Kidney epithelial cell (primary cell): ENCODE data around the gene CNNM4. TPM values are rescaled to one million over a fixed set of nuclear protein-coding genes. Genes with fewer than 3 reads are reported as not detected.

Experiments used
- DNase-seq: peaks from one replicate; pipeline ENCODE4 v3.0.0-alpha.2; 2010; ENCODE audit warnings: low read depth
- H3K27me3 ChIP-seq: 2 replicates; pipeline ENCODE4 v1.6.0; 2011; ENCODE audit warnings: low read length; ENCODE audit not compliant: control insufficient read depth, insufficient read depth
- H3K36me3 ChIP-seq: 2 replicates; pipeline ENCODE4 v1.5.1; 2011; ENCODE audit warnings: low read length; ENCODE audit not compliant: control insufficient read depth, insufficient read depth
- H3K4me3 ChIP-seq: 2 replicates; pipeline ENCODE4 v1.5.1; 2011; ENCODE audit warnings: low read depth, mild to moderate bottlenecking, control low read depth, low read length
- total RNA-seq: library from RNA; depleted of rRNA; stranded (reverse); fragments of >200 nt; gene quantifications from 2 replicates; pipeline ENCODE4 v1.2.3, GENCODE V29; 2015
- TF ChIP-seq, protein P1 (sequence below): IDR thresholded peaks from 2 replicates; pipeline ENCODE4 v1.5.1; 2011; ENCODE audit warnings: mild to moderate bottlenecking, moderate library complexity, low read length, control low read depth, inconsistent platforms; ENCODE audit not compliant: insufficient read depth, poor library complexity, severe bottlenecking

CNNM4 gene
- total RNA-seq, 1 donor from 2014 or later, result 8.2 TPM

- TF ChIP-seq, protein P1, sequence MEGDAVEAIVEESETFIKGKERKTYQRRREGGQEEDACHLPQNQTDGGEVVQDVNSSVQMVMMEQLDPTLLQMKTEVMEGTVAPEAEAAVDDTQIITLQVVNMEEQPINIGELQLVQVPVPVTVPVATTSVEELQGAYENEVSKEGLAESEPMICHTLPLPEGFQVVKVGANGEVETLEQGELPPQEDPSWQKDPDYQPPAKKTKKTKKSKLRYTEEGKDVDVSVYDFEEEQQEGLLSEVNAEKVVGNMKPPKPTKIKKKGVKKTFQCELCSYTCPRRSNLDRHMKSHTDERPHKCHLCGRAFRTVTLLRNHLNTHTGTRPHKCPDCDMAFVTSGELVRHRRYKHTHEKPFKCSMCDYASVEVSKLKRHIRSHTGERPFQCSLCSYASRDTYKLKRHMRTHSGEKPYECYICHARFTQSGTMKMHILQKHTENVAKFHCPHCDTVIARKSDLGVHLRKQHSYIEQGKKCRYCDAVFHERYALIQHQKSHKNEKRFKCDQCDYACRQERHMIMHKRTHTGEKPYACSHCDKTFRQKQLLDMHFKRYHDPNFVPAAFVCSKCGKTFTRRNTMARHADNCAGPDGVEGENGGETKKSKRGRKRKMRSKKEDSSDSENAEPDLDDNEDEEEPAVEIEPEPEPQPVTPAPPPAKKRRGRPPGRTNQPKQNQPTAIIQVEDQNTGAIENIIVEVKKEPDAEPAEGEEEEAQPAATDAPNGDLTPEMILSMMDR, result no peak
- Histone ChIP-seq H3K27me3 (no peaks in the 10 kb centered on the region), H3K4me3 (no peak overlapping the region), H3K36me3 (peaks cover 3% of the 10 kb centered on the region)
- DNase-seq, result no peak
These were observed 67.7 kb downstream of the CNNM4 start for GRCh38 chr2:96828436-96828835.

DNA sequence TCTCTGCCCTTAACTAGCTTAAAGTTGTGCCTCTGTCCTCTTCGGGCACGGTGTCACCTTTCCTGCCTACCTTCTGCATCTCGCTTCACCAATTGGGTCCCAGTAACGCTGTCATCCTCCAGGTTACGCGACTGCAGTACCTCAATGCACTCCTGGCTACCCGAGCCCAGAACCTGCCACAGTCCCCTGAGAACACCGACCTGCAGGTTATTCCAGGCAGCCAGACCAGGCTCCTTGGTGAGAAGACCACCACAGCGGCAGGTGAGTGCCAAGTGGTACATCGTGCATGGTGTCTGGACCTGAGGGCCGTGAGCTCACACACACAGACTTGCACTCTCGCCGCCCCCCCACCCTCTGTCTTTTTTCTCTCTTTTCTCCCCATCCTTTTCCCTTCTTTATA is 68.2 kb downstream of the CNNM4 start:
- DNase-seq, result no peak
- TF ChIP-seq, protein P1, result no peak
- Histone ChIP-seq H3K36me3 (peaks cover 3% of the 10 kb centered on the region), H3K4me3 (no peak overlapping the region), H3K27me3 (no peaks in the 10 kb centered on the region)

DNA sequence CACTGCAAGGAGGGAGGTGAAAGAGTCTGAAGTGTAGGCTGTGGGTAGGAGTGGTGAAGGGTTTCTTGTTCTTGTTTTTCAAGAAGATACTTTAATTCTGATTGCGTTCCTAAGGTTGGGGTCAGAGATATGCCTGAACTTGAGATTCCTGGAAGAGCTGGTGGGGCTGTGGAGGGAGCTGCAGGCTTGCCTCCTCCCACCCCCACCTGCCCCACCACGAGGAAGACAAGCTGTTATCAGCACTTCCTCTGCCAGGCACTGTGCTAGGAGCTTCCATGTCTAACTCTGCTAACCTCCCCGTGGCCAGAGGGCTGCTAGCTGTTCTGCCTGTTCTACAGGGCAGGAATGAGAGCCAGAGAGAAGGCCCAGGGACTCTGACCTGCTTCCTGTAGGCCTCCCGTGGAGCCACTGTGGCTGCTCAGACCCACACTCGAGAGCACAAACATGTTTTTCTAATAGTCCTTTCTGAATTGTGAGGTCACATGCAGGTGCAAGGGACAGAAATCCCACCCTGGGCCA is 69.4 kb downstream of the CNNM4 start:
- TF ChIP-seq, protein P1, result no peak
- H3K36me3 ChIP-seq, result peaks cover 3% of the 10 kb centered on the region
- no peaks in the 10 kb centered on the region for H3K27me3 ChIP-seq
- no peak overlapping the region for H3K4me3 ChIP-seq
- DNase-seq, result no peak

DNA sequence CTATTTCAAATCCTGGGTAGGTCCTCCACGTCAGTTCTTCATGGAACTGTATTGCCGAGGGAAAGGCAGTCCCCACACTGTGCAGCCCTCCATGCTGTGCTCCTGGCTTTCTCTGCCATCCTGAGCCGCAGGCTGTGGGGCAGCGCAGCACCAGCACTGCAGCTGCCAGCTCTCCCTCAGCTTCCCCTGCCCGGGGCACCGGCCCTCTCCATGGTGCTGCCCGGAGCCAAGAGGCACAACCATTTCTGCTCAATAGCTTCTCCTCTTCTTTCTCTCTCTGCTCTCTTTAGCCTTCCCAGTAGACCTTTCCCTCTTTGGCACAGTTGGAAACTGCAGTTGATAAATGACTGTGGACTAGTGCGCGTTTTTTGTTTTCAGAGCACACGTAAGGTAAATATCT is 71.0 kb downstream of the CNNM4 start:
- H3K36me3 ChIP-seq, result peaks cover 3% of the 10 kb centered on the region
- no peak for DNase-seq
- TF ChIP-seq, protein P1, result no peak
- no peak overlapping the region for H3K4me3 ChIP-seq
- no peaks in the 10 kb centered on the region for H3K27me3 ChIP-seq

DNA sequence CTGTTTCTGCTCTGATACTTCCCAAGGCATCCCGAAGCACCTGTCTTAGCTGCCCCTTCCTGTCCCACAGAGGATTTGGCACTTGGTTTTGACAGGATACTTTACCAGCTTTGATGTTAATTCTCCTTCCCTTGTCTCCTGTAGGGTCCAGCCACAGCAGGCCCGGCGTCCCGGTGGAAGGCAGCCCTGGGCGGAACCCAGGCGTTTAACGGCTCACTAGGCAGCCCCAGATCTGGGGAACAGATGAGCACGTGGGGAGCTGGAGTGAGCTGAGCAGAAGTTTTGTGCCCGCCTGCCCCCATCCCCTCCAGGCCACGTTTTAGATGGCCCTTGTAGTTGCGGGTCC is 71.7 kb downstream of the CNNM4 start:
- DNase-seq, result no peak
- H3K4me3 ChIP-seq, result no peak overlapping the region
- TF ChIP-seq, protein P1, result no peak
- H3K27me3 ChIP-seq, result no peaks in the 10 kb centered on the region
- peaks cover 3% of the 10 kb centered on the region for H3K36me3 ChIP-seq

GRCh38 chr2:96832754-96833507 is 72.2 kb downstream of the CNNM4 start:
- Histone ChIP-seq H3K4me3 (no peak overlapping the region), H3K27me3 (no peaks in the 10 kb centered on the region), H3K36me3 (peaks cover 3% of the 10 kb centered on the region)
- TF ChIP-seq, protein P1, result no peak
- no peak for DNase-seq
